NCI-H446 (cell line): ENCODE results near the gene STAG1.
"Not testable (repeated sequence)": the region's sequence is repeated elsewhere in the genome, so short reads cannot be mapped to it uniquely, and the experiment has no call there.

Experiments
- DNase-seq, 2 experiments: peaks; one replicate each; lab custom pipeline; 2025; lab: John Stamatoyannopoulos, UW

The STAG1 gene

GRCh38 chr3:136595913-136596697, 156.1 kb downstream of the STAG1 start:
- no peak for DNase-seq

GRCh38 chr3:136586580-136586979, 165.6 kb downstream of the STAG1 start:
- no peak for DNase-seq

DNA sequence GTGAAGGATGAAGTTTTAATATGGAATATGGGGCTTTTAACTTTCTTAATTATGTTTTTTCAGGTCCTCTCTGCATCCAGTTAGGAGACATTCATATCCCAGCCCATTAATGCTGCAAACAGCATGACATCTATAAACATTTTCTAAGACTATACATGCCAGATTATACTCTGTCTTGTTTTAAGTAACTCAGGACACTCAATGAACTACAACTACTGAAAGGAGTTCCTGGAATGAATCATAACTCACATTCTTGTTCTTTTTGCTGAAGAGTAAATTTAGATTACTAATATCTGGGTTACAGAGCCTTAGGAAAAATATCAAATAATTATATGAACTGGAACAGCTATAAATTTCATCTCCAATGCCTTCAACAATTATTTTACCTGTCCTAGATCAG, 167.4 kb downstream of the STAG1 start:
- DNase-seq: no peak

DNA sequence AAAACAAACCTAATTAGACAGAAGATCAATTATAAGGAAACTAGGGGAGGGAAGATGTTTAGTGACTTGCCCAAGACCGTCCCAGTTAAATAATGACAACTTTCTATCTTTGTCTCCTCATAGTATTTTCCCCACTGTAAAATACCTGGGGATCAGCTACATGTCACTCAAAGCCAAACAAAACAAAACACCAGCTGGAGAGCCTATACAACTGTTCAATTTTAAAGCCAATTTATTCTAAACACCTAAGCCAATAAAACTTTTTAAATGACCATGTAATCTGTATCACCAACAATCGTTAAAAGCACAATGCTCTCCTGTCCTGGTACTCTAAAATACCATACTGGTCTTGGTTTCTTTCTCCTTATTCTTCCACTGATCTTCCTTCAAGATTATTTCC, 168.4 kb downstream of the STAG1 start:
- no peak for DNase-seq

DNA sequence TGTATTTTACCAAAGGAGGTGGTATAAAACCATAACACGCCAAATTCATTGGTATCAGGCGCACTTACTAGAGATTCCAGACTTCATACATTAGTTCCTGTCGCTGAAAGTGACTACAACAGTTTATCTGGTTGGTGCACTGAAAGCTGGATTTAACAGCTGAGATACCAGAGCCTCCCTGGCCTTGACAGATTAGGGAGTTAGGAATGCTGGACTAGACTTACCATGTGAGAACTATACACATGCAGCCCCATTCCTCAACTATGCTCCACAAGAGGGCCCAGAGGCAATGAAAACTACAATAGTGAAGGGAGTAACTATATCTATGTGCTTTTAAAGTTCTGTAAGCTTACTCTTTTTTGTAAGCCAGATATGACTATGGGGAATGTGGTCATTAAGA, 174.4 kb downstream of the STAG1 start:
- no peak for DNase-seq

- DNase-seq: no peak
Measured at GRCh38 chr3:136576279-136577009, 175.7 kb downstream of the STAG1 start.

GRCh38 chr3:136567599-136568188, 184.5 kb downstream of the STAG1 start:
- no peak for DNase-seq

DNA sequence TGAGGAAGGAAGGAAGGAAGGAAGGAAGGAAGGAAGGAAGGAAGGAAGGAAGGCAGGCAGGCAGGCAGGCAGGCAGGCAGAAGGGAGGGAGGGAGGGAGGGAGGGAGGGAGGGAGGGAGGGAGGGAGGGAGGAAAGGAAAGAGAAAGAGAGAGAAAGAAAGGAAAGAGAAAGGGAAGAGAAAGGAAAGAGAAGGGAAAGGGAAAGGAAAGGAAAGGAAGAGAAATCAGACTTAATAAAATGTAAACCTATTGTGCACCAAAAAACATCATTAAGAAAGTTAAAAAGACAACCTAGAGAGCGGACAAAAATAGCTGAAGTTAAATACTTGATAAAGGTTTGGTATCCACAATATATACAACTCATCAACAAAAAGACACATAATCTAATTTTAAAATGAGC, 187.2 kb downstream of the STAG1 start:
- DNase-seq: not testable (repeated sequence)

DNA sequence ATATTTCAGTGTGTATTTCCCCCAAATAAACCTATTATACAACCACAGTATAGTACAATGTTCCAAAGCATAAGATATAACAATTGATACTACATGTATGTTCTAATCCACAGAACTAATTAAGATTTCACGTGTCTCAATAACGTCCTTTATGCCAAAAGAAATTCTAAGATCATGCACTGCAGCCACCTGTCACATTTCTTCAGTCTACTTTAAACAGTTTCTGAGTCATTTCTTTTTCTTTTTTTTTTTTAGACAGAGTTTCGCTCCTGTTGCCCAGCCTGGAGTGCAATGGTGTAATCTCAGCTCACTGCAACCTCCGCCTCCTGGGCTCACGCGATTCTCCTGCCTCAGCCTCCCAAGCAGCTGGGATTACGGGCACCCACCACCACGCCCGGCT, 190.2 kb downstream of the STAG1 start:
- DNase-seq: no peak

DNA sequence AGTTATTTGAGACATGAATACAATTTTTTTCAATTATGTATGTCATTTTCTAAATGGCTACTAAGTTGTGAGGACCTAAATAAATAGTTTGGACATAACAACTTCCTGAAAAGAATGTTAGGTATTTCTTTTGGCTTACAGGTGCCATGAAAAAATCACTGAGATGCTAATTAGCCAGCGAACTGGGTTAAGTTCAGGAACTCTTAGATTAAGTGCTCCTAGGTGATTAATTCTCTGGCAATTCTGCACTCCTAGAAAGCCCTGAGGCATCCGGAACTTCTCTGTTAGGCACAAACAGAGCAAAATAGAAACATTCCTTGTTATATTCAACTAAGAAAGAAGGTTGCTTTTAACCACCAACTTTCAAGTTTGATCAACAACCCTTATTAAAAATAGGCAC, 192.3 kb downstream of the STAG1 start:
- DNase-seq: no peak

- not testable (repeated sequence) for DNase-seq
Measured at GRCh38 chr3:136549461-136549860, 202.7 kb downstream of the STAG1 start.

DNA sequence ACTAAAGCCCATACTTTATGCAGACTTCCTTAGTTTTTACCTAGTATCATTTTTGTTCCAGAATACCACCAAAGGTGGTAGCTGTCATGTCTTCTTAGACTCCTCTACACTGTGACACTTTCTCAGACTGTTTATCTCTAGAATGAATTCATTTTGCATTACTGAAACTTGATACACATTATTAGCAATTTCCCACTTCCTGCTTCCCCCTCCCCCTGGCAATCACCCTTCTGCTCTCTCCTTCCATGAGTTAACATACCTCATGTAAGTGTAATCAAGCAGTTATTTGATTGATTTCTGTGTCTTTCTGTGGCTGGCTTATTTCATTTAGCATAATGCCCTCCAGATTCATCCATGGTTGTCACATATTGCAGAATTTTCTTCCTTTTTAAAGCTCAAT, 204.9 kb downstream of the STAG1 start:
- peak in 1 of 2 experiments; percentile 2 for DNase-seq

DNA sequence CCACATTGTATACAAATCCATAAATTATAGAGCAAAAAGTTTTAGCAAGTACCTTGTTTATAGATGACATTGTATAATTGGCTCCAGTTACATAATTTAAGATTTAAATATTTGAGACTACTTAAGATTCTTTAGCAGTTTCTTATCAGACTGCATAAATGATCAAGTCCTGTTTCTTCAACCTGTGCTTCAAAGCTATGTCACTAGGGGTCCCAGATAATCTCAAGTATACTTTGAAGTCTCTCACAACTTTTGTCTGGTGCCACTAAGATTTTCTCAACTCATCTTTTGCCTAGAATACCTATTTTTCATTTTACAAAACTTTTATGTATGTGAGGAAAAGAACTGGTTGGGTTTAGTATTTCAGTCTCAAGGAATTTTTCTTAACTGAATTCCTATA, 205.5 kb downstream of the STAG1 start:
- DNase-seq: no peak

GRCh38 chr3:136545664-136546268, 206.4 kb downstream of the STAG1 start:
- DNase-seq: peak; percentile 0 to 20

DNA sequence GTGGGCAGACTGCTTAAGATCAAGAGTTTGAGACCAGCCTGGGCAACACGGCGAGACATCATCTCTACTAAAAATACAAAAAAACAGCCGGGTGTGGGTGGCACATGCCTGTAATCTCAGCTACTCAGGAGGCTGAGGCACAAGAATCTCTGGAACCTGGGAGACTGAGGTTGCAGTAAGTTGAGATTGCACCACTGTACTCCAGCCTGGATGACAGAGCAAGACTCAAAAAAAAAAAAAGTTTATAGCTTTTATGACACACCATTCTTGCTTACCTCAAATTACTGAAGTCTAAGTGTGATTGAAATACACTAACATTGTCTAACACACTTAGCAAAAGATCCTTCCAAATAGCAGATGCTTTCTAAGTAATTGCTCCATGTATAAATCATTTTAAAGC, 207.6 kb downstream of the STAG1 start:
- DNase-seq: no peak

DNA sequence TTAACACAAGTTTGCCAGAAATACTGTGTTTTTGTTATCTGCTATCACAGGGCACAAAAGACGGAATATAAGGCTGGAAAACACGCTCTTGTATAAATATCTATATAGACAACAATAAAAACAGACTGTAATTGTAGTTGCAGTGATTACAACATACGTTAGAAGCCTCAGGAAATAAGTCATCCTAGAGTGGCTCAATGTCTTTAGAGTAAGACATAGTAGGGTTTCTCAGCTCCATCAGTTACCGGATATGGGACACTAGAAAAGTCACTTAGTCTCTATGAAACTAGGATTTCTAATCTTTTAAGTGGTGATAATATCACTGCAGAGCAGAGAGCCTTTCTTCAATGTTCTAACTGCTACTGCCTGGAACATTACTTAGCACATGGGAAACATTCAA, 208.8 kb downstream of the STAG1 start:
- no peak for DNase-seq

DNA sequence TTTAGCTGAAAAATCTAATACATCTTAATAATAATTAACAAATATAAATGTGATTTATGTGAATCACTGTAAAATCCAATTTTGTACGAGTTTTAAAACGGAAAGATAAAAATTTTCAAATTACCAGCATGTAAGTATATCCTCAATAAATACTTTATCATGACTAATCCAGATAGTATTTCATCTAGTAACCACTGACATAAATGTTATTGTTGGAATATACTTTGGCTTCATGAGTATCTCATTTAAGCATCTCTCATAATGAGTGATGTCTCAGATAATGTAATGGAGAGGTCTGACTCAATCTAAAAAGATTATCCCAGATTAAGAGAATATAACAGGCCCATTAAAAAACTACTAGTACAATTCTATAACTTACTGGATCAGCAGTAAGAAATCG, 216.3 kb downstream of the STAG1 start:
- DNase-seq: no peak

- no peak for DNase-seq
Measured at GRCh38 chr3:136532766-136533165, 219.4 kb downstream of the STAG1 start.

- DNase-seq: no peak
Measured at GRCh38 chr3:136518102-136518501, 234.1 kb downstream of the STAG1 start.

DNA sequence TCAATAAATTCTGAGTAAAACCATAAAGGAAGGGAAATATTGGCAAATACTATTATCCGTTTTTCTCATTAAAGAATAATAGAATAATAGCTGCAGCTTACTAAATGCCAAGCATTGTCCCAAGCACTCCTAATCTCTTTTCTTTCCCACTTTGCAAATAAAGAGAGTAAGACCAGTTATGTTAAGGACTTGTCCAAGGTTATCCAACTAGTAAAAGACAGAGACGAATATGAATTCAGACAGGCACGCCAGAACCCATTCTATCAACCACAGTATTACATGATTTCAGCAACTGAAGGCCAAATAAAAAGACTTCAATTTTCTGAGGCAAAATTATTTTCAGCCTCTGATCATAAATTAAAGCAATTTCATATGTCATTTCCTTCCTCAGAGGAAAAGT, 235.5 kb downstream of the STAG1 start:
- no peak for DNase-seq

DNA sequence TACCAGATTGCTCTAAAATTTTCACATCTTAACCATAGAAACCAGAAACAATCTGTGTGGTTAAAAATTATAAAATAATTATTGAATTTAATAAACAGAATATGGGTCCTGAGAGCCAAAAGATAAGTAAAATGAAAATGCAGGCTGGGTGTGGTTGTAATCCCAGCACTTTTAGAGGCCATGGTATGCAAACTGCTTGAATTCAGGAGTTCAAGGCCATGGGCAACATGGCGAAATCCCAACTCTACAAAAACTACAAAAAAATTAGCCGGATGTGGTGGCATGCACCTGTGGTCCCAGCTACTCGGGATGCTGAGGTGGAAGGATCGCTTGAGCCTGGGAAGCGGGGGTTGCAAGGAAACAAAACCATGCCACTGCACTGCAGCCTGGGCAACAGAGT, 236.1 kb downstream of the STAG1 start:
- DNase-seq: no peak

- not testable (repeated sequence) for DNase-seq
Measured at GRCh38 chr3:136514533-136514932, 237.6 kb downstream of the STAG1 start.

DNA sequence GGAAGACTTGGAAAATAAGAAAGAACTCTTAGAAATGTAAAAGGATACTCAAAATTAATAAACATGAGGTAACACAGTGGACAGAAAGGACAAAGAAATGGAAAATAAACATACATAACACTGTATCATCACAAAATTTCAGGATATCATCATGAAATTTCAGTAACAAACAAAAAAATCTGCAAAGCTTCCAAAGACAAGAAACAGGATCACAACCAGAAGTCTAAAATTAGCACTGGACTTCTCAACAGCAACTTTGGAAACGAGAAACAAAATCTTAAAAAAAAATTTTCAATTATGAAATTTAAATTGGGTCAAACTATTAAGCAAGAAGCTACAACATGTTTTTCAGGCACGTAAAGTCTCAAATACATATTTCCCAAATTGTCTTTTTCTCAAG, 238.8 kb downstream of the STAG1 start:
- no peak for DNase-seq
